ENCODE data around the gene LRP6.

DNA sequence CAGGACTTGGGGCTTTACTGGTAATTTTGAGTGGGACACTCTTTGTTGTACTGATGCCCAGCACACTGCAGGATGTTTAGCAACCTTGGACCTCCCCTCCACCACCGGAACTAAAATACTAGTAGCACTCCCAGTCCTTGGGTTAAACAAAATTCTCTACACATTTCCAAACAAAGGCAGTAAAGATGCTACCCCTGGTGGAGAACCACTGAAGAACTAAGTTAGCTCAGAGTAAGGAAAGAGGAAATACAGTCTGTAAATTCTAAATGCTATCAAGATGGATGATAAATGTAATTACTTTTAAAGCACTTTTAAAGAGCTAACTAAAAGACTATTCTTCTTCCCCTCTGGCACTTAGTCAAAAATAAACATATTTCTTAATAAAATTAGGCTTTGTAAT lies 64.1 kb downstream of the LRP6 start:
- TF ChIP-seq, protein P1, sequence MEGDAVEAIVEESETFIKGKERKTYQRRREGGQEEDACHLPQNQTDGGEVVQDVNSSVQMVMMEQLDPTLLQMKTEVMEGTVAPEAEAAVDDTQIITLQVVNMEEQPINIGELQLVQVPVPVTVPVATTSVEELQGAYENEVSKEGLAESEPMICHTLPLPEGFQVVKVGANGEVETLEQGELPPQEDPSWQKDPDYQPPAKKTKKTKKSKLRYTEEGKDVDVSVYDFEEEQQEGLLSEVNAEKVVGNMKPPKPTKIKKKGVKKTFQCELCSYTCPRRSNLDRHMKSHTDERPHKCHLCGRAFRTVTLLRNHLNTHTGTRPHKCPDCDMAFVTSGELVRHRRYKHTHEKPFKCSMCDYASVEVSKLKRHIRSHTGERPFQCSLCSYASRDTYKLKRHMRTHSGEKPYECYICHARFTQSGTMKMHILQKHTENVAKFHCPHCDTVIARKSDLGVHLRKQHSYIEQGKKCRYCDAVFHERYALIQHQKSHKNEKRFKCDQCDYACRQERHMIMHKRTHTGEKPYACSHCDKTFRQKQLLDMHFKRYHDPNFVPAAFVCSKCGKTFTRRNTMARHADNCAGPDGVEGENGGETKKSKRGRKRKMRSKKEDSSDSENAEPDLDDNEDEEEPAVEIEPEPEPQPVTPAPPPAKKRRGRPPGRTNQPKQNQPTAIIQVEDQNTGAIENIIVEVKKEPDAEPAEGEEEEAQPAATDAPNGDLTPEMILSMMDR (IDR thresholded peaks at IDR 0.05) = no peak
- TF ChIP-seq POLR2A (IDR thresholded peaks at IDR 0.05) = no peak
